Measurements from ENCODE around the gene NPC2.

The NPC2 gene

GRCh38 chr14:74469548-74470518 lies 23.3 kb downstream of the NPC2 start:
- no peak overlapping the region for H3K27ac ChIP-seq
- H3K36me3 ChIP-seq (replicated peaks) = peaks cover 13% of the 10 kb centered on the region
- no peak for DNase-seq
- TF ChIP-seq CTCF (IDR thresholded peaks at IDR 0.05; ENCODE audit: low read depth, low read length, missing control alignments) = no peak
- H3K27me3 ChIP-seq (replicated peaks) = no peaks in the 10 kb centered on the region
- no peak overlapping the region for H3K4me3 ChIP-seq (ENCODE audit: low read depth, low read length)
- in situ Hi-C loops (cut with HindIII; ENCODE audit: low pct_ligation_motif_present, low sequenced_read_pairs) = no loop called here

DNA sequence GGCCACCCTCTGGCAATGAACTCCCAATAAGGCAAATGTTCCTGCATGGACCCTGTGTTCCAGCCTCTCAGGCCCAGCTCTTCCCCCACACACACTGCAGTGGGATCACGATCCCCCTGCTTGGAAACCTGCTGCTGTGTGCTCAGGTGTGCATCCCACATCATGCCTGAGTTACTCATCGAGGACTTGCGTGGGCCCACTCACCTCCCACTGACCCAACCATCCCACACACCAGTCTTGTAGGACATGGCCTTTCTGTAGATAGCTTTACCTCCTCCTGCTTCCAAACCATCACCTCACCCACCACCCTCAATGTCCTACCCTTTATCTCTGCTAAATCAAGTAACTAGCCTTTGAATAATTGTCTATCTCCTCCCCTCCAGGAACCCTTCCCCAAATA lies 24.6 kb downstream of the NPC2 start:
- no peaks in the 10 kb centered on the region for H3K27me3 ChIP-seq (replicated peaks)
- TF ChIP-seq CTCF (IDR thresholded peaks at IDR 0.05; ENCODE audit: low read depth, low read length, missing control alignments) = no peak
- H3K27ac ChIP-seq = no peak overlapping the region
- DNase-seq = no peak
- H3K4me3 ChIP-seq (ENCODE audit: low read depth, low read length) = no peak overlapping the region
- in situ Hi-C loops (cut with HindIII; ENCODE audit: low pct_ligation_motif_present, low sequenced_read_pairs) = no loop called here
- H3K36me3 ChIP-seq (replicated peaks) = peaks cover 2% of the 10 kb centered on the region

DNA sequence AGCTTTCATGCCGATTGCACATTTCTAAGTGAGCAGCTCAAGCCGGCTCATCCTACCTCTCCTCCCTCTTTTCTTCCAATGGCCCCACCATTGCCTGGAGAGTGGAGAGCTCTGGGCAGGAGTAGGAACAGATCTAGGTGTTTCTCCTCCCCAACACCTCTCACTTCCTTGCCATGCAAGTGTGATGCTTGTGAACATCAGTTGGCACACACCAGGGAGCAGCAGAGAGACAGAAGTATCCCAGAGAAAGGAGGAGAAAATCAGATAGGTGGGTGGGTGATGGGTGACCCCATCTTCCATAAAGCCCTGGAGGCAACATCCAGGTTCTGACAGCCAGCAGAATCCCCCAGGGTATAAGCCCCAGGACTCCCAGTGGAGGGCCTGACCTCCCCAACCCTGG lies 27.8 kb downstream of the NPC2 start:
- no peak overlapping the region for H3K4me3 ChIP-seq (ENCODE audit: low read depth, low read length)
- no peaks in the 10 kb centered on the region for H3K36me3 ChIP-seq (replicated peaks)
- DNase-seq = no peak
- TF ChIP-seq CTCF (IDR thresholded peaks at IDR 0.05; ENCODE audit: low read depth, low read length, missing control alignments) = no peak
- no peaks in the 10 kb centered on the region for H3K27me3 ChIP-seq (replicated peaks)
- no peak overlapping the region for H3K27ac ChIP-seq
- in situ Hi-C loops (cut with HindIII; ENCODE audit: low pct_ligation_motif_present, low sequenced_read_pairs) = no loop called here

DNA sequence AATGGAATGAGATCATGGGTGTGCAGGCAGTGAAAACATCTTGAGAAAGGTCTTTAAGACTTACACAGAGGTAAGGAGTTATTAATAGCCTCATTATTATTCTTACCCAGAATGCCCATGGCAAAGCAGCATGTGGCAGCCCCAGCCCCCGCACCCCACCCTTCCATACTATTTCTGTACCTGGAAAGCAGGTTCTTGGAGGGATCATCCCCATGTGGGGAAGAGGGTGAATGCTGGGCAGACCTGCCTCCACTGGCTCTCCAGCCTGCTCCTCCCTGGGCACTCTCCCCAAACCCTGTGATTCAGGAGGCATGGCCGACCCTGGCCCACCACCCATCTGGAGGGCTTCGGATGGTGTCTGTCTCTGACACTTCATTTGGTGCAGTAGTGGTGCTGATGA lies 28.3 kb downstream of the NPC2 start:
- Histone ChIP-seq H3K27me3 (replicated peaks) (no peaks in the 10 kb centered on the region), H3K27ac (no peak overlapping the region), H3K36me3 (replicated peaks) (no peaks in the 10 kb centered on the region), H3K4me3 (ENCODE audit: low read depth, low read length) (no peak overlapping the region)
- in situ Hi-C loops (cut with HindIII; ENCODE audit: low pct_ligation_motif_present, low sequenced_read_pairs) = no loop called here
- DNase-seq = no peak
- TF ChIP-seq CTCF (IDR thresholded peaks at IDR 0.05; ENCODE audit: low read depth, low read length, missing control alignments) = no peak

DNA sequence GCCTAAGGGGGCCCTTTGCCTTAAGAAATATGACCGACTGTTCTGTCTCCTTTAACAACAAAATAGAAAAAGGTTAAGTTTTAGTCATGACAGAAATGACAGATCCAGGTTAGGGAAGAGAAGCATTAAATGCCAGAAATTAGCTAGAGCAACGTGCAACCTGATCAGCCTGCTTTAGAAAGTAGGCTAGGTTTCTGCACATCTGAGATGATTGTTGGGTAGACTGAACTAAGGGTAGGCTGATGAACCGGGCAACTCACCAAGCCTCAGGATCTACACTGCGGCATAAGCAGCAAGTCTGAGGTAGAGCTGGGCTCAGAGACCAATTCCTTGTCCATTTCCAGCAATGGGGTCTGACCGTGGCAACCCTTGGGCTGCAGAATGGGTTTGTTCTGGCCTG lies 29.4 kb downstream of the NPC2 start:
- H3K27ac ChIP-seq = no peak overlapping the region
- no peak for TF ChIP-seq CTCF (IDR thresholded peaks at IDR 0.05; ENCODE audit: low read depth, low read length, missing control alignments)
- H3K36me3 ChIP-seq (replicated peaks) = no peaks in the 10 kb centered on the region
- H3K27me3 ChIP-seq (replicated peaks) = no peaks in the 10 kb centered on the region
- in situ Hi-C loops (cut with HindIII; ENCODE audit: low pct_ligation_motif_present, low sequenced_read_pairs) = no loop called here
- DNase-seq = no peak
- no peak overlapping the region for H3K4me3 ChIP-seq (ENCODE audit: low read depth, low read length)

Data from brain microvascular endothelial cell (primary cell).